Measurements from ENCODE around the gene PPARG.

The PPARG gene

GRCh38 chr3:12420393-12420792, 131.5 kb downstream of the PPARG start:
- DNase-seq = no peak

GRCh38 chr3:12421132-12421531, 132.3 kb downstream of the PPARG start:
- DNase-seq = no peak

- no peak for DNase-seq
These were observed 134.3 kb downstream of the PPARG start for GRCh38 chr3:12423131-12423530.

- DNase-seq = no peak
These were observed 135.2 kb downstream of the PPARG start for GRCh38 chr3:12423918-12424630.

GRCh38 chr3:12424635-12425319, 135.9 kb downstream of the PPARG start:
- DNase-seq = no peak

GRCh38 chr3:12425850-12426579, 137.1 kb downstream of the PPARG start:
- no peak for DNase-seq

GRCh38 chr3:12427551-12427950, 138.7 kb downstream of the PPARG start:
- no peak for DNase-seq

- DNase-seq = no peak
These were observed 139.3 kb downstream of the PPARG start for GRCh38 chr3:12428126-12428525.

GRCh38 chr3:12430086-12430485, 141.2 kb downstream of the PPARG start:
- DNase-seq = no peak

GRCh38 chr3:12433823-12434222, 145.0 kb downstream of the PPARG start:
- no peak for DNase-seq

- no peak for DNase-seq
These were observed 147.8 kb downstream of the PPARG start for GRCh38 chr3:12436514-12437220.

GRCh38 chr3:12437221-12437605, 148.3 kb downstream of the PPARG start:
- DNase-seq = no peak

GRCh38 chr3:12437861-12438260, 149.0 kb downstream of the PPARG start:
- DNase-seq = no peak

- no peak for DNase-seq
These were observed 149.4 kb downstream of the PPARG start for GRCh38 chr3:12438318-12438717.

- DNase-seq = no peak
These were observed 150.5 kb downstream of the PPARG start for GRCh38 chr3:12439161-12439940.

- DNase-seq = no peak
These were observed 152.3 kb downstream of the PPARG start for GRCh38 chr3:12440927-12441714.

GRCh38 chr3:12442654-12443501, 154.0 kb downstream of the PPARG start:
- DNase-seq = no peak

- no peak for DNase-seq
These were observed 155.1 kb downstream of the PPARG start for GRCh38 chr3:12443781-12444522.

GRCh38 chr3:12444582-12445471, 156.0 kb downstream of the PPARG start:
- no peak for DNase-seq
